ENCODE data around the gene NAT8. TPM values are rescaled to one million over a fixed set of nuclear protein-coding genes. Genes with fewer than 3 reads are reported as not detected.
"Not testable (repeated sequence)": the region's sequence is repeated elsewhere in the genome, so short reads cannot be mapped to it uniquely, and the experiment has no call there.

NAT8 gene
- total RNA-seq, 1 donor from 2014 or later, result not detected

DNA sequence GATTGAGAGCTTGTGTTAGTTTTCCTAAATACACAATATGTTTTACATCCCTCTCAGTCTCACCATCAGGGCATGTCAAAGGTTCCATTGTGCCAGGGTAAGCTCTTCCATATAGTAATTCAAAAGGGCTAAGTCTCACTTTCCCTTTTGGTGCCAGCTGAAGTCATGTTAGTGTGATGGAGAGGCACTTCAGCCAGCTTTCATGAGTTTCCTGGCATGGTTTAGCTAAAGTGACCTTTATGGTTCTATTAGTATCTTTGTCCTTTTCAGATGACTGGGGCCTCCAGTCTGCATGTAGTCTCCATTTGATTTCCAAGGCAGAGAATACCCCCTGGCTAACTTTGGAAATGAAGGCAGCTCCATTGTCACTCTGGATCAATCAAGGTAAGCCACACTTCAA, 27.2 kb downstream of the NAT8 start:
- no peak for TF ChIP-seq CTCF (IDR thresholded peaks at IDR 0.05)
- H3K27ac Mint-ChIP-seq (ENCODE audit: unreplicated experiment), result no peak overlapping the region
- H3K4me3 Mint-ChIP-seq (ENCODE audit: unreplicated experiment), result no peak overlapping the region

GRCh38 chr2:73614105-73614504, 28.1 kb downstream of the NAT8 start:
- DNase-seq (ENCODE audit: extremely low spot score, unreplicated experiment), result no peak
- H3K27ac Mint-ChIP-seq (ENCODE audit: unreplicated experiment), result no peak overlapping the region
- TF ChIP-seq CTCF (IDR thresholded peaks at IDR 0.05), result no peak

More for the DNA sequence above, 27.2 kb downstream of the NAT8 start:
- no peaks in the 10 kb centered on the region for H3K4me1 Mint-ChIP-seq (ENCODE audit: unreplicated experiment)
- peaks cover 3% of the 10 kb centered on the region for H3K36me3 Mint-ChIP-seq (ENCODE audit: unreplicated experiment)
- H3K9me3 Mint-ChIP-seq (ENCODE audit: unreplicated experiment), result no peaks in the 10 kb centered on the region
- DNase-seq (ENCODE audit: extremely low spot score, unreplicated experiment), result no peak
- H3K27me3 Mint-ChIP-seq (ENCODE audit: unreplicated experiment), result no peaks in the 10 kb centered on the region

GRCh38 chr2:73611867-73612266, 30.4 kb downstream of the NAT8 start:
- H3K27me3 Mint-ChIP-seq (ENCODE audit: unreplicated experiment), result no peaks in the 10 kb centered on the region
- no peak for TF ChIP-seq CTCF (IDR thresholded peaks at IDR 0.05)
- no peak for DNase-seq (ENCODE audit: extremely low spot score, unreplicated experiment)
- H3K36me3 Mint-ChIP-seq (ENCODE audit: unreplicated experiment), result peaks cover 11% of the 10 kb centered on the region
- no peaks in the 10 kb centered on the region for H3K4me1 Mint-ChIP-seq (ENCODE audit: unreplicated experiment)
- no peak overlapping the region for H3K4me3 Mint-ChIP-seq (ENCODE audit: unreplicated experiment)
- no peak overlapping the region for H3K27ac Mint-ChIP-seq (ENCODE audit: unreplicated experiment)
- no peaks in the 10 kb centered on the region for H3K9me3 Mint-ChIP-seq (ENCODE audit: unreplicated experiment)

More at GRCh38 chr2:73614105-73614504, 28.1 kb downstream of the NAT8 start:
- Mint-ChIP-seq H3K4me3 (ENCODE audit: unreplicated experiment) (no peak overlapping the region), H3K9me3 (ENCODE audit: unreplicated experiment) (no peaks in the 10 kb centered on the region), H3K4me1 (ENCODE audit: unreplicated experiment) (no peaks in the 10 kb centered on the region), H3K27me3 (ENCODE audit: unreplicated experiment) (no peaks in the 10 kb centered on the region), H3K36me3 (ENCODE audit: unreplicated experiment) (peaks cover 3% of the 10 kb centered on the region)

DNA sequence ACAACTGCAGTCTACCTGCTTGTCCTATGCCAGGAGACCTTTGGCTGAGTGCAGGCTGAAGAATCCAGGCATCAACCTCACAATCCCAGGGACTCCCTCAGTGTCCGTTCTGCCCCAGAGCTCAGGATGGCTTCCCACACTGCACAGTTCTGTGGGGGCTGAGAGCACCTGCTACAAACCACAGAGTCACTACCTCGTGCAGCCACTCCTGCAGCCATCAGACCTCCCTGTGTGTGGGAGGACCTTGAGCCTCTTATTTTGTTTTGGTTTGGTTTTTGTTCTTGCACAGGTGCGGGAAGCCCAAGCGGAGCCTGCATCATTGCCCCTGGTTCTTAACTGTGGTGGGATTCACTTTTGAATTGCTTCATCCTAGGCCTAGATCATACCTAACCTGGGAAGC, 31.0 kb downstream of the NAT8 start:
- Mint-ChIP-seq H3K4me1 (ENCODE audit: unreplicated experiment) (no peaks in the 10 kb centered on the region), H3K9me3 (ENCODE audit: unreplicated experiment) (no peaks in the 10 kb centered on the region), H3K27ac (ENCODE audit: unreplicated experiment) (no peak overlapping the region), H3K36me3 (ENCODE audit: unreplicated experiment) (peaks cover 11% of the 10 kb centered on the region), H3K27me3 (ENCODE audit: unreplicated experiment) (no peaks in the 10 kb centered on the region), H3K4me3 (ENCODE audit: unreplicated experiment) (no peak overlapping the region)
- TF ChIP-seq CTCF (IDR thresholded peaks at IDR 0.05), result no peak
- no peak for DNase-seq (ENCODE audit: extremely low spot score, unreplicated experiment)

- no peak for TF ChIP-seq CTCF (IDR thresholded peaks at IDR 0.05)
- Mint-ChIP-seq H3K36me3 (ENCODE audit: unreplicated experiment) (peaks cover 11% of the 10 kb centered on the region), H3K4me3 (ENCODE audit: unreplicated experiment) (no peak overlapping the region), H3K27ac (ENCODE audit: unreplicated experiment) (no peak overlapping the region), H3K27me3 (ENCODE audit: unreplicated experiment) (no peaks in the 10 kb centered on the region), H3K9me3 (ENCODE audit: unreplicated experiment) (no peaks in the 10 kb centered on the region), H3K4me1 (ENCODE audit: unreplicated experiment) (no peaks in the 10 kb centered on the region)
- DNase-seq (ENCODE audit: extremely low spot score, unreplicated experiment), result no peak
Observed at GRCh38 chr2:73610111-73610510, 32.1 kb downstream of the NAT8 start.

GRCh38 chr2:73604589-73604988, 37.6 kb downstream of the NAT8 start:
- not testable (repeated sequence) for H3K4me1 Mint-ChIP-seq (ENCODE audit: unreplicated experiment); H3K4me3 Mint-ChIP-seq (ENCODE audit: unreplicated experiment); H3K27me3 Mint-ChIP-seq (ENCODE audit: unreplicated experiment); H3K9me3 Mint-ChIP-seq (ENCODE audit: unreplicated experiment); H3K27ac Mint-ChIP-seq (ENCODE audit: unreplicated experiment); DNase-seq (ENCODE audit: extremely low spot score, unreplicated experiment)
- peaks cover 32% of the 10 kb centered on the region for H3K36me3 Mint-ChIP-seq (ENCODE audit: unreplicated experiment)

- H3K27ac Mint-ChIP-seq (ENCODE audit: unreplicated experiment); H3K27me3 Mint-ChIP-seq (ENCODE audit: unreplicated experiment); H3K4me1 Mint-ChIP-seq (ENCODE audit: unreplicated experiment); H3K4me3 Mint-ChIP-seq (ENCODE audit: unreplicated experiment); DNase-seq (ENCODE audit: extremely low spot score, unreplicated experiment); H3K9me3 Mint-ChIP-seq (ENCODE audit: unreplicated experiment): not testable (repeated sequence)
- H3K36me3 Mint-ChIP-seq (ENCODE audit: unreplicated experiment), result peaks cover 27% of the 10 kb centered on the region
Observed at GRCh38 chr2:73603099-73603588, 39.1 kb downstream of the NAT8 start.

Data from osteocyte (in vitro differentiated cells).